Vagina (tissue), 2 donors: ENCODE results near the gene CARHSP1.

Experiments
- POLR2A ChIP-seq, 2 donors: fragments of 450-650 bp; IDR thresholded peaks; one replicate each; pipeline ENCODE4 v1.6.1; 2017; ENCODE audit warnings: antibody characterized with exemption in 2 of 2, mild to moderate bottlenecking in 2 of 2, moderate library complexity in 2 of 2
- POLR2AphosphoS5 ChIP-seq, 2 donors: sonication (generic); formaldehyde crosslinking; IDR thresholded peaks; one replicate each; pipeline ENCODE4 v1.9.0; 2017; ENCODE audit warnings: antibody characterized with exemption in 2 of 2, mild to moderate bottlenecking in 2 of 2, low read depth in 1 of 2; ENCODE audit not compliant: insufficient read depth in 1 of 2
- TF ChIP-seq, protein P1 (sequence below), 3 experiments: fragments of 450-650 bp in 2 of 3; fragments of 200-600 bp in 1 of 3; sonication (generic) in 1 of 3; IDR thresholded peaks; one replicate each; pipeline ENCODE4 v1.5.1; 2017 to 2019; ENCODE audit warnings: antibody characterized with exemption in 3 of 3, mild to moderate bottlenecking in 2 of 3, moderate library complexity in 2 of 3

DNA sequence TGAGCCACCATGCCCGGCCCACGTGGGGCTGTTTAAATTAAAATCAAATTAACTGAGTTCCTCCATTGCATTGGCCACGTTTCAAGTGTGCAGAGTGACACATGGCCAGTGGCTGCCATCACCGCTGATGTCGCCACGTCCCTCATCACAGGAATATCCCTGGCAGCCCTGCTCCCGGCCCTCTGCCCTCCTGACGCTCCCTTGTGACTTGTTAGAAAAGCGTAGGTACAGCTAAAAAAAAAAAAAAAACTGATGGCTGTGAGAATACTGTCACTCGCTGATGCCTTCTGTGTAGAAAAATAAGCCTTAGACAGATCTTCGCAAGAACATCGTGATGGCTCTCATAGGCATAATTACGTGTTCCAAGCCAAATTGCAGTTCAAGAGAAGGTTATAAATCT lies 21.7 kb downstream of the CARHSP1 start:
- TF ChIP-seq, protein P1, sequence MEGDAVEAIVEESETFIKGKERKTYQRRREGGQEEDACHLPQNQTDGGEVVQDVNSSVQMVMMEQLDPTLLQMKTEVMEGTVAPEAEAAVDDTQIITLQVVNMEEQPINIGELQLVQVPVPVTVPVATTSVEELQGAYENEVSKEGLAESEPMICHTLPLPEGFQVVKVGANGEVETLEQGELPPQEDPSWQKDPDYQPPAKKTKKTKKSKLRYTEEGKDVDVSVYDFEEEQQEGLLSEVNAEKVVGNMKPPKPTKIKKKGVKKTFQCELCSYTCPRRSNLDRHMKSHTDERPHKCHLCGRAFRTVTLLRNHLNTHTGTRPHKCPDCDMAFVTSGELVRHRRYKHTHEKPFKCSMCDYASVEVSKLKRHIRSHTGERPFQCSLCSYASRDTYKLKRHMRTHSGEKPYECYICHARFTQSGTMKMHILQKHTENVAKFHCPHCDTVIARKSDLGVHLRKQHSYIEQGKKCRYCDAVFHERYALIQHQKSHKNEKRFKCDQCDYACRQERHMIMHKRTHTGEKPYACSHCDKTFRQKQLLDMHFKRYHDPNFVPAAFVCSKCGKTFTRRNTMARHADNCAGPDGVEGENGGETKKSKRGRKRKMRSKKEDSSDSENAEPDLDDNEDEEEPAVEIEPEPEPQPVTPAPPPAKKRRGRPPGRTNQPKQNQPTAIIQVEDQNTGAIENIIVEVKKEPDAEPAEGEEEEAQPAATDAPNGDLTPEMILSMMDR (IDR thresholded peaks at IDR 0.05), result no peak
- TF ChIP-seq POLR2AphosphoS5 (IDR thresholded peaks at IDR 0.05; ENCODE audit: insufficient read depth in 1 of 2, low read depth in 1 of 2), result no peak
- no peak for TF ChIP-seq POLR2A (IDR thresholded peaks at IDR 0.05)
